Measurements from ENCODE around the gene UGT2B17. TPM values are rescaled to one million over a fixed set of nuclear protein-coding genes. Genes with fewer than 3 reads are reported as not detected.

UGT2B17 gene
- total RNA-seq, 2 experiments from 2014 or later, result not detected

Other genes with a start within 250 kb of the UGT2B17 start
- 10 to 100 TPM; 81.1 to 84.7 TPM for gene YTHDC1, start 226.2 kb downstream of the UGT2B17 start, total RNA-seq
- gene TMPRSS11E, start 128.9 kb downstream of the UGT2B17 start, total RNA-seq, result under 1 TPM in 1 of 2 experiments, not detected in 1; 0.19 TPM
- not detected for gene UGT2B15, start 94.3 kb upstream of the UGT2B17 start, total RNA-seq
- not detected for gene UGT2B10, start 239.7 kb upstream of the UGT2B17 start, total RNA-seq

Measured in activated naive CD8-positive, alpha-beta T cell treated with anti-CD3 and anti-CD28 coated beads for 36 hours (primary cell).